RWPE1 (cell line): Measurements from ENCODE around the gene TSHZ2.

ENCODE experiments used
- CTCF ChIA-PET: fragments of 350-600 bp; sonication (Branson Sonifier 250); formaldehyde crosslinking; extraction: SDS; loops from one replicate; lab custom pipeline; 2021; lab: Yijun Ruan, JAX
- POLR2A ChIA-PET: fragments of 400-600 bp; formaldehyde crosslinking; extraction: SDS; loops from one replicate; lab custom pipeline; 2020; ENCODE audit warnings: antibody characterized with exemption; ENCODE audit not compliant: low non-redundant PET; lab: Yijun Ruan, JAX
- DNase-seq: peaks from one replicate; pipeline ENCODE4 v3.0.0; 2012; ENCODE audit warnings: low spot score
- H3K27ac ChIP-seq: fragments of 450-650 bp; 2 replicates; pipeline ENCODE4 v1.5.1; 2017
- TF ChIP-seq, protein P1 (sequence below): fragments of 450-650 bp; conservative IDR thresholded peaks from 2 replicates; pipeline ENCODE4 v1.5.1; 2017; ENCODE audit warnings: low read depth, mild to moderate bottlenecking

TSHZ2 gene

DNA sequence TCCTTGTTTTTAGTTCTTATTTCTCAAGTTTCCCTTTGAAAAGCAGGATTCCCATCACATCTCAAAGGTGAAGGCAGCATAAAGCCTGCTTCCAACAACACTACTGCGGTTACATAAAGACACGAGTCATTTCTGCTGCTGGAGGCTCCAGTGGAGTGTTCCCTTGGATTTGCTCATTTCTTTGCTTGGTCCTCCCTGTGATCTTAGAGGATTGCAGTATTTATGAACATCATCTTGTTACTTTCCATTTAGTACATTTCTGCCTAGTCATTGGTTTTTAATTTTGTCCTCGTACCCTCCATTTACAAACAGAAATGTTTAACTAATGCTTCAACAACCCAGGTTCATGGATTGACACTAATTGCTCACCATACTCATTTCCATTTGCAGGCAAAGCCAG is 322.6 kb downstream of the TSHZ2 start:
- H3K27ac ChIP-seq = no peak overlapping the region
- ChIA-PET CTCF (interaction anchor here (0.6 to 1.1 kb wide), 3 partner anchors 13 to 1097 kb away, joined by 3 to 7 read pairs (median 7); no protein-coding TSS in a partner anchor), POLR2A (no interaction called here)
- no peak for DNase-seq
- TF ChIP-seq, protein P1, sequence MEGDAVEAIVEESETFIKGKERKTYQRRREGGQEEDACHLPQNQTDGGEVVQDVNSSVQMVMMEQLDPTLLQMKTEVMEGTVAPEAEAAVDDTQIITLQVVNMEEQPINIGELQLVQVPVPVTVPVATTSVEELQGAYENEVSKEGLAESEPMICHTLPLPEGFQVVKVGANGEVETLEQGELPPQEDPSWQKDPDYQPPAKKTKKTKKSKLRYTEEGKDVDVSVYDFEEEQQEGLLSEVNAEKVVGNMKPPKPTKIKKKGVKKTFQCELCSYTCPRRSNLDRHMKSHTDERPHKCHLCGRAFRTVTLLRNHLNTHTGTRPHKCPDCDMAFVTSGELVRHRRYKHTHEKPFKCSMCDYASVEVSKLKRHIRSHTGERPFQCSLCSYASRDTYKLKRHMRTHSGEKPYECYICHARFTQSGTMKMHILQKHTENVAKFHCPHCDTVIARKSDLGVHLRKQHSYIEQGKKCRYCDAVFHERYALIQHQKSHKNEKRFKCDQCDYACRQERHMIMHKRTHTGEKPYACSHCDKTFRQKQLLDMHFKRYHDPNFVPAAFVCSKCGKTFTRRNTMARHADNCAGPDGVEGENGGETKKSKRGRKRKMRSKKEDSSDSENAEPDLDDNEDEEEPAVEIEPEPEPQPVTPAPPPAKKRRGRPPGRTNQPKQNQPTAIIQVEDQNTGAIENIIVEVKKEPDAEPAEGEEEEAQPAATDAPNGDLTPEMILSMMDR = no peak

DNA sequence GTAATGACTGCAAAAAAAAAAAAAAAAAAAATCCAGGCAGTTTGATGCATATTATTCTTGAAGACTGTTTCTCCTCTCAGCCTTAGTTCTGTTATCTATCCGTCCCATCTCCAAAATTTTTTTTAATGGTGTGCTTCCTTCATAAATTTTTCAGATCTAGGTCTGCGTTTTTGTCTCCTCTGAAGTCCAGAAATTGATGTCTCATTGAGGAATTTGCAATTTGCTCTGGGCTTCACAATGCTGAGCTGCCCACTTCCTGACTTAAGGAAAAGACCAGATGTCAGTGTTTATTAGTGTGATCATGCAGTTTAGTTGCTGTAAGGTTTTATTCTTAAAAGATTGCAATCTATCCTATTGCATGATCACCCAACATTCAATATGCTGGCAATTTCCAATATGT is 323.9 kb downstream of the TSHZ2 start:
- ChIA-PET CTCF (interaction anchor here (0.5 to 0.6 kb wide), 2 partner anchors 21 to 26 kb away, joined by 3 to 6 read pairs; no protein-coding TSS in a partner anchor), POLR2A (no interaction called here)
- DNase-seq = no peak
- no peak overlapping the region for H3K27ac ChIP-seq
- TF ChIP-seq, protein P1 = no peak

DNA sequence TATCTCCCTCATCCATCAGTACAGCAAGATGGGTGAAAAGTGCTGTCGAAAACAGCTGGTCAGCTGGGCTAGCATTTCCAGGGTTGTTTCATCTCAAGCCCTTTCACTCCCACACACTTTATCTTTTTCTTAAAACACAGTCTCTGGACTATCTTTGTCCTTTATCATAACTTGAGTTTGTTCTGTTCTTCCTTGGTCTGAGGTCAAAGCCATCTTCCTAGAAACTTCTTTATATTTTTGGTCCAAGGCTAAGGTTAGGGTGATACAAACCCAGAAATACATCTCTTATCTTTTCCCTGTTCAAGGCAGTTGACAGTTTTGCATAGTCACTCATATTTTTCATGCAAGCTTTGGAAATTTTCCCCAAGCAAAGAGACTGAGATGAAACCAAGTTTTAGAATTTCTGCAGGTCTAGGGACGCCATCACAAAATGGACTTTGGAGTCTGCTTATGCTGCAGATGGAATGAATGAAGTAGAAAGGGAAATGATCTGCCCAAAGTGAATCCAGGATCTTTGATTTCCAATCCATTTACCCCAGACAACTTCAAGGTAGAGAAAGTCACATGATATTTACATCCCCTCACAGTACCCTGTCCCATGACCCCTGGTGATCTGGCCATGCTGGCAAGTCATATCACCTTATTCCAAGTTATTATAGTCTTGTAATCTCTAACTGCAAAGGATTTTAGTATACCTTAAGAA is 324.4 kb downstream of the TSHZ2 start:
- CTCF ChIA-PET = interaction anchor here (0.5 to 0.6 kb wide), 2 partner anchors 21 to 26 kb away, joined by 3 to 6 read pairs; no protein-coding TSS in a partner anchor
- H3K27ac ChIP-seq = no peak overlapping the region
- POLR2A ChIA-PET = no interaction called here
- TF ChIP-seq, protein P1 = no peak
- no peak for DNase-seq

DNA sequence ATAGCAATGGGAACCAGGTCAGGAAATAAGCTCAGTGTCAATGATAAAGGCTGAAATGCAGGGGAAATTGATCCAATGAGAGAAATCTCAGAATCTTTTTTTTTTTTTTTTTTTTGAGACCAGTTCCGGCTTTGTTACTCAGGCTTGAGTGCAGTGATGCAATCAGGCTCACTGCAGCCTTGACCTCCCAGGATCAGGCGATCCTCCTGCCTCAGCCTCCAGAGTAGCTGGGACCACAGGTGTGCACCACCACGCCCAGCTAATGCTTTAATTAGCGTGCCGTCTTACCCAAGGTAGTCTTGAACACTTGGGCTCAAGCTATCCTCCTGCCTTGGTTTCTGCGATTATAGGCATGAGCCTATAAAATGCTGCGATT is 325.0 kb downstream of the TSHZ2 start:
- H3K27ac ChIP-seq = no peak overlapping the region
- ChIA-PET CTCF (no interaction called here), POLR2A (no interaction called here)
- no peak for DNase-seq
- TF ChIP-seq, protein P1 = no peak

DNA sequence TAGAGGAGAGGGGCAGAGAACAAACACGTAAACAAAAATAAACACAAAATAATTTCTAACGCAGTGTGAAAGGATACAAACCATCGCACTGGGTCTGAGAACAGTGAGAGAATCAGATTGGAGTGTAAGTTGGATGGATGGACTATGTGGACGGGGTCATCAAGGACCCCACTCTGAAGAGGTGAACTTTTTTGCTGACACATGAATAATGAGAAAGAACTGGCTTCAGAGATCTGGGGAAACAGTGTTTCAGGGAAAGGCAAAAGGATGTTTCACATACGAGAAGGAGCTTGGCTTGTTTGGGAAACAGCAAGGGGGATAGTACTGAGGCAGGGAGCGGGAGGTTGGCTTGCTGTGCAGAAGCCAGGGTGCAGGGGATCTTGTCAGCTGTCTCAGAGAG is 326.1 kb downstream of the TSHZ2 start:
- POLR2A ChIA-PET = no interaction called here

GRCh38 chr20:53298911-53299310 is 326.8 kb downstream of the TSHZ2 start:
- DNase-seq = no peak
- TF ChIP-seq, protein P1 = no peak
- ChIA-PET CTCF (no interaction called here), POLR2A (no interaction called here)
- no peak overlapping the region for H3K27ac ChIP-seq

More for the DNA sequence above, 326.1 kb downstream of the TSHZ2 start:
- CTCF ChIA-PET = no interaction called here
- H3K27ac ChIP-seq = no peak overlapping the region
- DNase-seq = no peak
- TF ChIP-seq, protein P1 = no peak
